Activated T-cell treated with anti-CD3 and anti-CD28 coated beads, Interleukin-2, amount 50 U/mL, for 4 hours (primary cell): Measurements from ENCODE around the gene CILP2. TPM values are rescaled to one million over a fixed set of nuclear protein-coding genes. Genes with fewer than 3 reads are reported as not detected.
A peak's percentile ranks its signal among the peaks of the same experiment; 100 is the strongest.

Experiments
- ATAC-seq, 2 donors: fragments of 200-7000 bp; cut with Tn5 transposase; one replicate each; pipeline ENCODE4 v1.10.0; 2021
- DNase-seq: peaks from one replicate; pipeline ENCODE4 v3.0.0-alpha.2; 2020
- H3K27me3 Mint-ChIP-seq: one replicate; pipeline ENCODE4 v1.8.0; 2021; ENCODE audit warnings: low read depth, mixed read lengths
- H3K36me3 Mint-ChIP-seq: one replicate; pipeline ENCODE4 v1.8.0; 2022; ENCODE audit warnings: mixed read lengths; ENCODE audit not compliant: insufficient read depth
- H3K4me1 Mint-ChIP-seq: one replicate; pipeline ENCODE4 v1.8.0; 2021; ENCODE audit warnings: low read depth, mixed read lengths
- H3K4me3 Mint-ChIP-seq: one replicate; pipeline ENCODE4 v1.8.0; 2021; ENCODE audit warnings: mild to moderate bottlenecking, moderate library complexity, mixed read lengths
- H3K9me3 Mint-ChIP-seq: one replicate; pipeline ENCODE4 v1.8.0; 2021; ENCODE audit warnings: mixed read lengths
- total RNA-seq, 3 donors: library from RNA; stranded (reverse); gene quantifications; one replicate each; pipeline ENCODE4 v1.2.1, GENCODE V29; 2021

Gene CILP2
- total RNA-seq, 3 donors from 2014 or later = 0.13 to 0.19 (median 0.18) TPM

- peaks cover 4% of the 10 kb centered on the region for H3K27me3 Mint-ChIP-seq
- peaks cover 21% of the 10 kb centered on the region for H3K4me1 Mint-ChIP-seq
- DNase-seq (no peak), ATAC-seq (no peak)
- H3K4me3 Mint-ChIP-seq = no peak overlapping the region
- no peaks in the 10 kb centered on the region for H3K36me3 Mint-ChIP-seq
- no peaks in the 10 kb centered on the region for H3K9me3 Mint-ChIP-seq
Measured at GRCh38 chr19:19543640-19544039, 5.6 kb downstream of the CILP2 start.

GRCh38 chr19:19544257-19544953, 6.3 kb downstream of the CILP2 start:
- Mint-ChIP-seq H3K9me3 (no peaks in the 10 kb centered on the region), H3K4me1 (peaks cover 16% of the 10 kb centered on the region), H3K4me3 (no peak overlapping the region), H3K36me3 (no peaks in the 10 kb centered on the region), H3K27me3 (no peaks in the 10 kb centered on the region)
- no peak for DNase-seq
- no peak for ATAC-seq

GRCh38 chr19:19544954-19545591, 7.0 kb downstream of the CILP2 start:
- ATAC-seq = no peak
- no peak overlapping the region for H3K4me3 Mint-ChIP-seq

GRCh38 chr19:19545707-19546106, 7.6 kb downstream of the CILP2 start:
- Mint-ChIP-seq H3K36me3 (no peaks in the 10 kb centered on the region), H3K27me3 (no peaks in the 10 kb centered on the region), H3K9me3 (no peaks in the 10 kb centered on the region), H3K4me1 (peaks cover 13% of the 10 kb centered on the region), H3K4me3 (no peak overlapping the region)
- ATAC-seq (no peak), DNase-seq (no peak)

More at GRCh38 chr19:19544954-19545591, 7.0 kb downstream of the CILP2 start:
- no peak for DNase-seq
- Mint-ChIP-seq H3K36me3 (no peaks in the 10 kb centered on the region), H3K27me3 (no peaks in the 10 kb centered on the region), H3K9me3 (no peaks in the 10 kb centered on the region), H3K4me1 (peaks cover 16% of the 10 kb centered on the region)

- H3K36me3 Mint-ChIP-seq = no peaks in the 10 kb centered on the region
Measured at GRCh38 chr19:19546751-19547162, 8.7 kb downstream of the CILP2 start.

GRCh38 chr19:19547674-19548336, 9.7 kb downstream of the CILP2 start:
- Mint-ChIP-seq H3K36me3 (no peaks in the 10 kb centered on the region), H3K4me1 (no peaks in the 10 kb centered on the region), H3K4me3 (no peak overlapping the region), H3K27me3 (no peaks in the 10 kb centered on the region), H3K9me3 (no peaks in the 10 kb centered on the region)
- DNase-seq (no peak), ATAC-seq (no peak)

More at GRCh38 chr19:19546751-19547162, 8.7 kb downstream of the CILP2 start:
- Mint-ChIP-seq H3K4me3 (no peak overlapping the region), H3K27me3 (no peaks in the 10 kb centered on the region), H3K9me3 (no peaks in the 10 kb centered on the region), H3K4me1 (peaks cover 8% of the 10 kb centered on the region)
- DNase-seq (no peak), ATAC-seq (no peak)

GRCh38 chr19:19548915-19549759, 11.1 kb downstream of the CILP2 start:
- Mint-ChIP-seq H3K36me3 (no peaks in the 10 kb centered on the region), H3K27me3 (no peaks in the 10 kb centered on the region), H3K9me3 (no peaks in the 10 kb centered on the region), H3K4me3 (no peak overlapping the region), H3K4me1 (no peaks in the 10 kb centered on the region)
- no peak for ATAC-seq
- no peak for DNase-seq

- no peak for DNase-seq
- no peak for ATAC-seq
- H3K4me1 Mint-ChIP-seq = peaks cover 2% of the 10 kb centered on the region
- H3K9me3 Mint-ChIP-seq = no peaks in the 10 kb centered on the region
- no peaks in the 10 kb centered on the region for H3K36me3 Mint-ChIP-seq
- H3K4me3 Mint-ChIP-seq = no peak overlapping the region
- no peaks in the 10 kb centered on the region for H3K27me3 Mint-ChIP-seq
Measured at GRCh38 chr19:19549804-19550464, 11.9 kb downstream of the CILP2 start.

GRCh38 chr19:19550485-19550929, 12.4 kb downstream of the CILP2 start:
- no peaks in the 10 kb centered on the region for H3K9me3 Mint-ChIP-seq
- H3K36me3 Mint-ChIP-seq = no peaks in the 10 kb centered on the region
- DNase-seq (no peak), ATAC-seq (no peak)
- peaks cover 2% of the 10 kb centered on the region for H3K4me1 Mint-ChIP-seq
- H3K27me3 Mint-ChIP-seq = no peaks in the 10 kb centered on the region
- H3K4me3 Mint-ChIP-seq = no peak overlapping the region

GRCh38 chr19:19550972-19551852, 13.1 kb downstream of the CILP2 start:
- H3K27me3 Mint-ChIP-seq = no peaks in the 10 kb centered on the region
- ATAC-seq = no peak
- H3K9me3 Mint-ChIP-seq = no peaks in the 10 kb centered on the region
- no peak for DNase-seq
- no peaks in the 10 kb centered on the region for H3K36me3 Mint-ChIP-seq
- peaks cover 2% of the 10 kb centered on the region for H3K4me1 Mint-ChIP-seq
- no peak overlapping the region for H3K4me3 Mint-ChIP-seq

GRCh38 chr19:19551853-19552192, 13.8 kb downstream of the CILP2 start:
- no peaks in the 10 kb centered on the region for H3K27me3 Mint-ChIP-seq
- DNase-seq (no peak), ATAC-seq (no peak)
- no peaks in the 10 kb centered on the region for H3K9me3 Mint-ChIP-seq
- H3K4me3 Mint-ChIP-seq = no peak overlapping the region
- H3K36me3 Mint-ChIP-seq = no peaks in the 10 kb centered on the region
- peaks cover 2% of the 10 kb centered on the region for H3K4me1 Mint-ChIP-seq

GRCh38 chr19:19552798-19553197, 14.7 kb downstream of the CILP2 start:
- no peaks in the 10 kb centered on the region for H3K27me3 Mint-ChIP-seq
- no peak for DNase-seq

GRCh38 chr19:19553670-19554069, 15.6 kb downstream of the CILP2 start:
- Mint-ChIP-seq H3K36me3 (no peaks in the 10 kb centered on the region), H3K4me1 (peaks cover 2% of the 10 kb centered on the region), H3K4me3 (no peak overlapping the region), H3K27me3 (no peaks in the 10 kb centered on the region), H3K9me3 (no peaks in the 10 kb centered on the region)
- no peak for DNase-seq
- ATAC-seq = no peak

More at GRCh38 chr19:19552798-19553197, 14.7 kb downstream of the CILP2 start:
- Mint-ChIP-seq H3K36me3 (no peaks in the 10 kb centered on the region), H3K4me3 (no peak overlapping the region), H3K9me3 (no peaks in the 10 kb centered on the region), H3K4me1 (peaks cover 2% of the 10 kb centered on the region)
- peak in 1 of 2 donors; percentile 44 for ATAC-seq
